Measurements from ENCODE around the gene MIGA2. TPM values are rescaled to one million over a fixed set of nuclear protein-coding genes. Genes with fewer than 3 reads are reported as not detected.

The MIGA2 gene
- total RNA-seq, 1 experiment from 2014 or later = 23.0 TPM

GRCh38 chr9:129012343-129012742, 24.1 kb upstream of the MIGA2 start:
- Histone ChIP-seq H3K27me3 (ENCODE audit: control insufficient read depth, insufficient read depth, low read length) (no peaks in the 10 kb centered on the region), H3K9me3 (ENCODE audit: control insufficient read depth, insufficient read depth, low read depth, low read length) (no peaks in the 10 kb centered on the region), H3K4me3 (ENCODE audit: low read depth in 2 of 2, low read length in 2 of 2) (no peak overlapping the region), H3K4me1 (ENCODE audit: control insufficient read depth, insufficient read depth, low read length) (peaks cover 8% of the 10 kb centered on the region; the same call in 1 of the 2 replicates), H3K27ac (ENCODE audit: low read length) (no peak overlapping the region), H3K36me3 (ENCODE audit: control insufficient read depth, insufficient read depth, low read length) (no peaks in the 10 kb centered on the region)
- TF ChIP-seq REST (IDR thresholded peaks at IDR 0.05; ENCODE audit: insufficient read depth in 1 of 2, low read depth in 2 of 2, low read length in 1 of 2) = no peak
- no peak for TF ChIP-seq CTCF (IDR thresholded peaks at IDR 0.05)
- no peak for TF ChIP-seq POLR2AphosphoS5 (IDR thresholded peaks at IDR 0.05; ENCODE audit: low read depth, low read length)
- no peak for TF ChIP-seq TCF7L2 (IDR thresholded peaks at IDR 0.05; ENCODE audit: low read depth, low read length)
- no peak for TF ChIP-seq SIN3A (IDR thresholded peaks at IDR 0.05; ENCODE audit: borderline replicate concordance, insufficient read depth, low read depth, low read length)
- in situ Hi-C loops (cut with HindIII; ENCODE audit: low pct_unique_long_range_greater_than_20kb, low sequenced_read_pairs) (no loop called here), intact Hi-C loops (cut with micrococcal nuclease; ENCODE audit: unreplicated experiment) (no loop called here)
- BruUV-seq (replicated peaks) = no TSS peak
- ATAC-seq (no peak), DNase-seq (ENCODE audit: low read depth, low spot score) (no peak)
- ChIA-PET CTCF (no interaction called here), POLR2A (no interaction called here)

GRCh38 chr9:129012893-129013448, 23.5 kb upstream of the MIGA2 start:
- intact Hi-C loops (cut with micrococcal nuclease; ENCODE audit: unreplicated experiment) = no loop called here
- POLR2A ChIA-PET = no interaction called here

More at GRCh38 chr9:129012893-129013448, 23.5 kb upstream of the MIGA2 start:
- no peak for TF ChIP-seq SIN3A (IDR thresholded peaks at IDR 0.05; ENCODE audit: borderline replicate concordance, insufficient read depth, low read depth, low read length)
- TF ChIP-seq REST (IDR thresholded peaks at IDR 0.05; ENCODE audit: insufficient read depth in 1 of 2, low read depth in 2 of 2, low read length in 1 of 2) = no peak
- no peak for TF ChIP-seq TCF7L2 (IDR thresholded peaks at IDR 0.05; ENCODE audit: low read depth, low read length)
- TF ChIP-seq CTCF (IDR thresholded peaks at IDR 0.05) = no peak
- no peak for TF ChIP-seq POLR2AphosphoS5 (IDR thresholded peaks at IDR 0.05; ENCODE audit: low read depth, low read length)
- no peaks in the 10 kb centered on the region for H3K27me3 ChIP-seq (ENCODE audit: control insufficient read depth, insufficient read depth, low read length)
- BruUV-seq (replicated peaks) = no TSS peak
- H3K36me3 ChIP-seq (ENCODE audit: control insufficient read depth, insufficient read depth, low read length) = no peaks in the 10 kb centered on the region
- DNase-seq (ENCODE audit: low read depth, low spot score) = no peak
- no peaks in the 10 kb centered on the region for H3K9me3 ChIP-seq (ENCODE audit: control insufficient read depth, insufficient read depth, low read depth, low read length)
- in situ Hi-C loops (cut with HindIII; ENCODE audit: low pct_unique_long_range_greater_than_20kb, low sequenced_read_pairs) = no loop called here
- ATAC-seq = no peak
- CTCF ChIA-PET = no interaction called here
- H3K27ac ChIP-seq (ENCODE audit: low read length) = no peak overlapping the region
- H3K4me1 ChIP-seq (ENCODE audit: control insufficient read depth, insufficient read depth, low read length) = peaks cover 4% of the 10 kb centered on the region; the same call in 1 of the 2 replicates
- H3K4me3 ChIP-seq (ENCODE audit: low read depth in 2 of 2, low read length in 2 of 2) = no peak overlapping the region

All from Panc1 (cell line).